DMS153 (cell line): ENCODE data around the gene ACTG1.

Experiments used
- DNase-seq: peaks from one replicate; lab custom pipeline; 2025; lab: John Stamatoyannopoulos, UW

The ACTG1 gene

DNA sequence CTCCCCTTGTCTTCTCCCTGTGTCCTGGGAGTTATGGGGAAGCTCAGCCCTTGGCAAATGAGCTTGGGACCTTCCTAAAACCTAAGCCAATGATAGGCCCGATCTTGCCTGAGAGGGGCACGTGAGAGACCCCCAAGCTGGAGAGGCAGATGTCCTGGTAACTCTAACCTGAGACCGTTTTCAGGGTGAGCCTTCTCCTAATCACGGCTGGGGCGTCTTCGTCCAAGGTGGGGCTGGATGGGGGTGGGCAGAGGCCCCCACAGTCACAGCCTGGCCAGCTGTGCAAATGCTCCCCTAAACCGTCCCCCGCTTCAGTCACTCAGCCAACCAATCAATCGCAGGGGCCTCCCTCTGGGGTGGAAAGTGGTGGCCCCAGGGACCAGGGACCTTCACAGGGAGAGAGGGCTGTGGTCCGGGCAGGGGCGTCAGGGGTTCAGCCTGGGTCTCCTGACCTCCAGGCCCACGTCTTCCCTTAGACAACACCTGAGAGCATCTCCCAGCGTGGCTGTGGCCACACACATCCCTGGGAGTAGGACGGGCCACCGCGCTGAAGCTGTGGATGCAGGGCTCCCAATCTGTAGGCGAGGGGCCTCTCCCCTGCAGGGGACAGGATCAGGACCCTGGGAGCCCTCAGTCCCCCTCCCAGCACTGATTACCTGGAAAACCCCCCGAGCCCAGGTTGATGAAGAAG is 30.6 kb downstream of the ACTG1 start:
- DNase-seq = no peak

GRCh38 chr17:81481073-81481799 is 31.4 kb downstream of the ACTG1 start:
- peak; percentile 57 for DNase-seq

- no peak for DNase-seq
These were observed 32.2 kb downstream of the ACTG1 start for GRCh38 chr17:81480140-81481072.

GRCh38 chr17:81479175-81480071 is 33.2 kb downstream of the ACTG1 start:
- DNase-seq = no peak

- DNase-seq = no peak
These were observed 34.5 kb downstream of the ACTG1 start for GRCh38 chr17:81478119-81478518.

GRCh38 chr17:81477173-81477572 is 35.4 kb downstream of the ACTG1 start:
- no peak for DNase-seq

DNA sequence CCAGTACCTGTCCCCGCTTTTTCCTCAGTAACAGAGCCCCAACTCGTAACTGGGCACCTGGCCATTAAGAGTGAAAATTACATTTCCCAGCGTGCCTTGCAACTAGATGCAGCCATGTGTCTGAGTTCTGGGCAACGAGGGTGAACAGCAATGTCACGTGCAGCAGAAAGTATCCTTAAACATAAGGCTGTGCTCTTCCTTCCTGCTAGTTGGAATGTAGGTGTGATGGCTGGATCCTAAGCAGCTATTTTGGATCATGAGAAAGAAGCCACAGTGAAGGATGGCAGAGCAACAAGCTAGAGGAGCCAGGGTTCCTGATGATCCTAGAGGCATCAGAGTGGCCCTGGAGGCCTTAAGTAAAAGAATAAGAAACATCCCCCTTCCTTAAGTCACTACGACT is 36.0 kb downstream of the ACTG1 start:
- no peak for DNase-seq

DNA sequence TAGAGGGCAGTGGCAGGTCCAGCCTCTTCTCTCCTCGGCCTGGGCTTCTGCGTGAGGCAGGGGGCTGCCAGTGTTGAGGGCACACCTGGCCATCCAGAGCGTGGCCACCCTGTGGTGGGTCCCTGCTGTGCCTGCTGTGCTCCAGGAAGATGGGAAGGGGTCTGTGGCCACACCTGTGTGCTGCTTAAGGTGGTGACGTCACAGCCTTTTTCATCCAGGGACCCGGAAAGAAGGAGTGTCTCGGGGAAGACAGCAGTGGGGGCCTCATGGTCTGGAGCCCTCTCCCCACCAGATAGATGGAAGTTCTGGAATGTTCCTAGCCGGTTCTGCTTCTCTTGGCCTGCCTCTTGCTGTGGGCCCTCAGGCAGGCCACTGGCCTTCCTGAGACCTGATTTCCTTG is 36.5 kb downstream of the ACTG1 start:
- no peak for DNase-seq

- DNase-seq = no peak
These were observed 37.6 kb downstream of the ACTG1 start for GRCh38 chr17:81474958-81475357.

GRCh38 chr17:81473019-81473418 is 39.6 kb downstream of the ACTG1 start:
- no peak for DNase-seq

- DNase-seq = no peak
These were observed 40.7 kb downstream of the ACTG1 start for GRCh38 chr17:81471818-81472456.

DNA sequence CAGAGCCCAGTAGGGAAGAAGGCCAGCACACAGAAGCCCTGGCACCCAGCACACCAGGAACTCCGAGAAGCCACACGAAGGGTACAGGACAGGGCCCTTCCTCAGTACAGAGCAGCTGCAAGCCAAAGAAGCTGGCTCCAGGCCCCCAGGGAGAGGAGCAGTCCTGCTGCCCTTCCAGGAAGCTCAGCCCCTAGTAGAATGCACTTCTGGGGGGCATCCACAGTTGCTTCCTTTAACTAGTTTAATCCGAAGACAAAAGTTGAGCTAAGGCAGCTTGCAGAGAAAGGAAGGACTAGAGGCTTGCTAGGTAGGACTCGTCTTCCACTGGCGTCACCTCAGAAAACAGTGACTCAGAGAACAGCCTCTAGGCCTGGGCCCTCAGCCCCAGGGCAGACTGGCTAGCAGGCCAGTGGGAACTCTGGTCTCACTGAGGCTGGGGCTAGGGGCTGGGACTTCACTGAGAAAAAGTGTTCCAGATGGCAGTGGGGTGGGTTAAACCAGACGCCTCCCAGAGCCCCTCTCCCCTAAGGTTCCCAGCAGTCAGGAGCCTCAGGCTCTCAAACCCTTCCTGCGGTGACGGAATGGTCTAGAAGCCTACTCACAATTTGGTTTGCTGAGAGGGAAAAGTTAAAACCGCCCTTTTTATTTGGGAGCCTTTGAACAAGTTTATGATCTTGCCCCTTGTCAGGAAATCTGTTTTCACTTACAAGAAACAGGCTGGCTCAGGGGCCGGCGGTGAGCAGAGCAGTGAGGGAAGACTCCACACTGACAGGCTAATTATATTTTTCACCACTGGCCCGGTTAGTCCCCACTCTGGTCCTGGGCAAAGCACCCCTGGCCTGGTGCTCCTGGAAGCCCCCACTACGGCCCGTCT is 41.4 kb downstream of the ACTG1 start:
- no peak for DNase-seq

DNA sequence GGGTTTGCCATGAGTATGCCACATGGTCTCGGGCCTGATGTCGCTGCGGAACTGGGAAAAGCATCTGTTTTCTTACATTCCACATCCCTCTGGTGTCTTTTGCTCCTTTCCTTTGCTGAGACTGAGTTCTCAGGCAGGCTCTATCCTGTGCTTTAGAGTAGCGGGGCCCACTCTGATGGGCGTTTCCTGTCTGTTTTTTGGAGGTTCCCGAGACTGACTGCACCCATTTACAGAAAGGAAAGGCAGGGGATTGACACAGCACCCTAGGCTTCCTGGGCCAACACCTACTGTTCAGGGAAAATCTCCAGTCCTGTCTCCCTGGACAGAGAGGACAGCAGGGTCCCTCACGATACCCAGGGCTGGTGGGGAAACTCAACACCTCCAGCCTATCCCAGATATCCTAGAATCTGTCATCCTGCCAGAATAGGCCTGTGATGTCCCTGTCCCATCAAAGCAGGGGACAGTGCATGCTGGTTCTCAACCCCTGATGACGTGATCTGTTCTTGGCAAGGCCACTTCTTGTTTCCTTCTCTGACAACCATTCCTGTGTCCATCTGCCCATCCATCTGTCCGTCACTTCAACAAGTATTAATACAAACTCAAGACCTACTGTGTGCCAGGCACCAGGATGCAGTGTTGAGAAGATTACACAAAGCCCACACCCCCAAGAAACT is 42.2 kb downstream of the ACTG1 start:
- DNase-seq = no peak

- no peak for DNase-seq
These were observed 43.3 kb downstream of the ACTG1 start for GRCh38 chr17:81469266-81469665.

DNA sequence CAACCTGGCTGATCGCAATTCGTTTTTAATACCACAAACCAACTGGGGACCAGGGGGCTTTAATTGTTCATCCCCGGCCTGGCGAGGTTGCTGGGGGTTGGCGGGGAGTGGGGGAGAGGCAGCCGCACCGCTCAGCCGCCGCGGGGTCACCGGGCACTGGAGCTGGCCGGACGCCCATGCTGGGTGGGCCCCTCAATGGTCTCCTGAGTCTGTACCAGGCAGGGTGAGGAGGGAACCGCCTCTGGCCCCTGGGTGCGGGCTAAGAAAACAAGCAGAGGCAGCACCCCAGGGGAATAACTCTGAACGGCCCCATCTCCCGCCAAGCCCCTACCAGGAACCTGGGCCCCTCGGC is 43.9 kb downstream of the ACTG1 start:
- DNase-seq = no peak

- no peak for DNase-seq
These were observed 44.4 kb downstream of the ACTG1 start for GRCh38 chr17:81468111-81468769.

DNA sequence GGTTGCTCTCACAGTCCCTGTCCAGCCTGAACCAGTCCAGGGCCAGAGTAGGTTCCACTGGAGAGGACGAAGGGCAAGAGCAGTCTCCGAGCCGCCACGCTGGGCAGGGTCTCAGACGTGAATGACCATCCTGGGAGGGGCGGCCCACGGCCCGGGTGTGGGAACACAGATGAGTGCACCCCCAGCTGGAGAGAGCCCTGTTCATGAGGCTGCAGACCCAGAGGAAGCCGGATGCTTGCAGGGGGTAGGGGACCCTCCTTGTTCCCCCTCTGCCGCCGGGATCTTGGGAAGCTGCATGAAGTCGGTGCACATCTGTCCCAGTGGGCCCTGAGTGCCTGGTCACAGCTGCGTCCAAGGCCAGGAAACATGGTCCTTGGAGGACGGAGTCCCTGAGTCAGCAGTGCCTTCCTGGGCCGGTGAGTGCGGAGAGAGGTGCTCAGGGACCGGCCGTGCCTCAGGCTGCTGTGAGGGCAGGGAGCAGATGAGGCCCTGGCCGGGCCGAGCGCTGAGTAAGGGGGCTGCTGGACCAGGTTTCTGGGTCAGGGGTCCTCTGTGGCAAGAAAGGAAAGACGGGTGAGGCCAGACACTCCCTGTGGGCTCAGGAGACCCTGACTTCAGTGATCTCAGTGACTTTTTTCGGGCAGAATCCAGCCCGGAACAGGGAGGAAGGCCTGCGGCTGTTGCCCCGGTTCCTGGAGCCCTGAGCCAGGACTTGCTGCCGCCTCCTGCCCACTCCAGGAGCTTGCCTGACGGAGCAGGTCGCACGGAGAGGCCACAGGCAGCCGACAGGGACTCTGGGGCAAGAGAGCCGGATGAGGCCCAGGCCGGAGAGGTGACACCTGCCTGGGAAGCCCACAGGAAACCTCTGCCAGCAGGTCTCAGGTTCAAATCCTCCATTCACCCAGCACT is 45.8 kb downstream of the ACTG1 start:
- DNase-seq = no peak

DNA sequence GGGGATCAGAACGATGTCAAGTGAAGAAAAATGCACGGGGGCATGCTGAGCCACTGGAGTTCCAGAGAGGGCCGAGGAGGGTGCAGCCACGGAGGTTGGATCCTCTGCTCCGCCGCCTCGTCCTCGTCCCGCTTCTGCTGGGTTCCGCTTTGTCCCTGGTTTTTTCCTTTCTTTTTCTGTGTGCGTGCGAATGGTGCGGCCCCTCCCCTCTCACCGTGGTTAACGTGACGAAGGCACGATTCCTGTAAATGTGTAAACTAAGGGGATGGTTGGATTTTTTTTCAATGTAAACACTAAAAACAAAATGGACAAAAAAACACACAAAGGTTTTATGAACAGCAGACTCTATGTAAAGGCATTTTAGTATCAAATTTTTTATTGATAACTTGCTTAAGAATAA is 46.7 kb downstream of the ACTG1 start:
- no peak for DNase-seq
